OCI-LY7 (cell line): ENCODE results near the gene C10orf62. TPM values are rescaled to one million over a fixed set of nuclear protein-coding genes. Genes with fewer than 3 reads are reported as not detected.
"Not testable (repeated sequence)": the region's sequence is repeated elsewhere in the genome, so short reads cannot be mapped to it uniquely, and the experiment has no call there.

Experiments used
- BruUV-seq: library from RNA; stranded (reverse); fragments of 400-500 nt; replicated peaks from 2 replicates; lab custom pipeline; 2021; lab: Mats Ljungman, UMichigan
- CTCF ChIA-PET: fragments of 300-600 bp; sonication (Branson Sonifier 250); formaldehyde crosslinking; loops from one replicate; lab custom pipeline; 2022; ENCODE audit warnings: antibody characterized with exemption; ENCODE audit not compliant: unreplicated experiment; lab: Charles Lee
- POLR2A ChIA-PET: fragments of 300-600 bp; sonication (Branson Sonifier 250); formaldehyde crosslinking; loops from one replicate; lab custom pipeline; 2022; ENCODE audit warnings: antibody characterized with exemption; lab: Charles Lee
- DNase-seq: peaks from one replicate; pipeline ENCODE4 v3.0.0-alpha.2; 2015; ENCODE audit warnings: low spot score
- H2AFZ ChIP-seq: fragments of 200-600 bp; sonication (generic), shearing (Covaris generic); 2 replicates; pipeline ENCODE4 v1.6.1; 2014; ENCODE audit warnings: mild to moderate bottlenecking, antibody characterized with exemption, low read length, moderate library complexity
- H3K27ac ChIP-seq: fragments of 200-600 bp; sonication (generic); 2 replicates; pipeline ENCODE4 v1.5.1; 2014; ENCODE audit warnings: mixed run types, low read depth, mild to moderate bottlenecking, moderate library complexity, low read length, inconsistent platforms; ENCODE audit not compliant: poor library complexity, severe bottlenecking
- H3K36me3 ChIP-seq: fragments of 200-600 bp; sonication (generic); 2 replicates; pipeline ENCODE4 v1.6.1; 2014; ENCODE audit warnings: mild to moderate bottlenecking, antibody characterized with exemption, low read length, moderate library complexity, mixed read lengths; ENCODE audit not compliant: insufficient read depth
- H3K4me1 ChIP-seq: fragments of 200-600 bp; sonication (generic); 2 replicates; pipeline ENCODE4 v1.5.1; 2014; ENCODE audit warnings: mild to moderate bottlenecking, low read length; ENCODE audit not compliant: insufficient read depth, poor library complexity, severe bottlenecking
- H3K4me2 ChIP-seq: fragments of 200-600 bp; sonication (generic); 2 replicates; pipeline ENCODE4 v1.6.1; 2014; ENCODE audit warnings: mild to moderate bottlenecking, low read length
- H3K4me3 ChIP-seq: fragments of 200-600 bp; sonication (generic); 2 replicates; pipeline ENCODE4 v1.5.1; 2014; ENCODE audit warnings: mild to moderate bottlenecking, low read depth, low read length; ENCODE audit not compliant: poor library complexity, severe bottlenecking
- H3K79me2 ChIP-seq: fragments of 200-600 bp; sonication (generic); 2 replicates; pipeline ENCODE4 v1.6.1; 2016; ENCODE audit warnings: low read depth, mild to moderate bottlenecking, low read length, moderate library complexity, mixed read lengths; ENCODE audit not compliant: insufficient read depth
- H3K9me2 ChIP-seq: fragments of 200-600 bp; sonication (generic); 2 replicates; pipeline ENCODE4 v1.6.1; 2016; ENCODE audit warnings: mild to moderate bottlenecking, low read length, mixed read lengths; ENCODE audit not compliant: insufficient read depth
- H3K9me3 ChIP-seq: fragments of 200-600 bp; sonication (generic); 2 replicates; pipeline ENCODE4 v1.6.1; 2014; ENCODE audit warnings: mild to moderate bottlenecking, mixed run types, low read length, mixed read lengths
- H4K20me1 ChIP-seq: fragments of 200-600 bp; sonication (generic); 2 replicates; pipeline ENCODE4 v1.6.1; 2014; ENCODE audit warnings: mild to moderate bottlenecking, antibody characterized with exemption, low read length, moderate library complexity, mixed read lengths; ENCODE audit not compliant: insufficient read depth
- EZH2phosphoT487 ChIP-seq: fragments of 200-600 bp; sonication (generic); IDR thresholded peaks from 2 replicates; pipeline ENCODE4 v1.6.1; 2018; ENCODE audit warnings: low read depth, borderline replicate concordance, mild to moderate bottlenecking, mixed run types, antibody characterized with exemption, low read length, moderate library complexity, mixed read lengths
- intact Hi-C: fragments of 100-400 bp; cut with micrococcal nuclease; formaldehyde crosslinking; loops from one replicate; pipeline ENCODE4 v1.10.0; 2022; ENCODE audit not compliant: unreplicated experiment
- total RNA-seq, 2 experiments: library from RNA; depleted of rRNA in 1 of 2; stranded (reverse); fragments of >200 nt in 1 of 2; shearing (Covaris generic) in 1 of 2; gene quantifications; 2 replicates each; pipeline ENCODE4 v1.2.3, GENCODE V29; 2014 to 2022
- TF ChIP-seq, protein P1 (sequence below): fragments of 200-600 bp; sonication (generic); conservative IDR thresholded peaks from 2 replicates; pipeline ENCODE4 v1.5.1; 2014; ENCODE audit warnings: mild to moderate bottlenecking, antibody characterized with exemption, low read length, moderate library complexity, mixed read lengths

The C10orf62 gene
- total RNA-seq, 2 experiments from 2014 or later, result not detected

GRCh38 chr10:97561386-97562077 is 28.0 kb upstream of the C10orf62 start:
- H3K4me3 ChIP-seq, POLR2A ChIA-PET, H3K4me2 ChIP-seq, DNase-seq, H3K79me2 ChIP-seq, H3K27ac ChIP-seq, CTCF ChIA-PET, H4K20me1 ChIP-seq, H3K4me1 ChIP-seq, H2AFZ ChIP-seq, BruUV-seq, intact Hi-C loops, H3K36me3 ChIP-seq, H3K9me2 ChIP-seq, H3K9me3 ChIP-seq: not testable (repeated sequence)

- H3K9me2 ChIP-seq, POLR2A ChIA-PET, CTCF ChIA-PET, H3K79me2 ChIP-seq, H3K36me3 ChIP-seq, DNase-seq, H3K4me2 ChIP-seq, BruUV-seq, H2AFZ ChIP-seq, H3K4me3 ChIP-seq, H4K20me1 ChIP-seq, intact Hi-C loops, H3K4me1 ChIP-seq, H3K27ac ChIP-seq, H3K9me3 ChIP-seq: not testable (repeated sequence)
Measured at GRCh38 chr10:97562329-97562728, 27.2 kb upstream of the C10orf62 start.

DNA sequence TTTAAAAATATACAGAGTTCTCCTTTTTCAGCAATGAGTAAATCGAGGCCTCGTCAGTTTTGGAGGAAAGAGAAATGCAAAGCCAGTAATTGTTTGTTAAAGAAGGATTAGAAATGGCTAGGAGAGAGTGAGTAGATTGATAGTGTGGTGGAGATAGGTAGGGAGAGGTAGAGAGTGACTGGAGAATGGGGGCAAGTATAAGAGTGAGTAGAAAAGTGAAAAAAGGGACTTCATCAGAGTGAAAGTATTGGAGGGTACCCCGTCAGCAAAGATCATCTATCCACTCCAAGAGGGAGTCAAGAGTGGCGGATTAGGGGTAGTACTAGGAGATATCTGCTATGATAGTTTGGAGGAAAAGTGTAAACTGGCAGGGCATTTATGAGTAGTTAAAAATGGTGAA is 26.2 kb upstream of the C10orf62 start:
- H3K4me3 ChIP-seq, result no peak overlapping the region
- no peak overlapping the region for H2AFZ ChIP-seq
- no TSS peak for BruUV-seq
- CTCF ChIA-PET, result no interaction called here
- H3K4me1 ChIP-seq, result no peaks in the 10 kb centered on the region
- H3K9me2 ChIP-seq, result no peaks in the 10 kb centered on the region
- no peak overlapping the region for H3K4me2 ChIP-seq
- H4K20me1 ChIP-seq, result no peaks in the 10 kb centered on the region
- no peaks in the 10 kb centered on the region for H3K79me2 ChIP-seq
- H3K27ac ChIP-seq, result no peak overlapping the region
- TF ChIP-seq EZH2phosphoT487, result no peak
- TF ChIP-seq, protein P1, sequence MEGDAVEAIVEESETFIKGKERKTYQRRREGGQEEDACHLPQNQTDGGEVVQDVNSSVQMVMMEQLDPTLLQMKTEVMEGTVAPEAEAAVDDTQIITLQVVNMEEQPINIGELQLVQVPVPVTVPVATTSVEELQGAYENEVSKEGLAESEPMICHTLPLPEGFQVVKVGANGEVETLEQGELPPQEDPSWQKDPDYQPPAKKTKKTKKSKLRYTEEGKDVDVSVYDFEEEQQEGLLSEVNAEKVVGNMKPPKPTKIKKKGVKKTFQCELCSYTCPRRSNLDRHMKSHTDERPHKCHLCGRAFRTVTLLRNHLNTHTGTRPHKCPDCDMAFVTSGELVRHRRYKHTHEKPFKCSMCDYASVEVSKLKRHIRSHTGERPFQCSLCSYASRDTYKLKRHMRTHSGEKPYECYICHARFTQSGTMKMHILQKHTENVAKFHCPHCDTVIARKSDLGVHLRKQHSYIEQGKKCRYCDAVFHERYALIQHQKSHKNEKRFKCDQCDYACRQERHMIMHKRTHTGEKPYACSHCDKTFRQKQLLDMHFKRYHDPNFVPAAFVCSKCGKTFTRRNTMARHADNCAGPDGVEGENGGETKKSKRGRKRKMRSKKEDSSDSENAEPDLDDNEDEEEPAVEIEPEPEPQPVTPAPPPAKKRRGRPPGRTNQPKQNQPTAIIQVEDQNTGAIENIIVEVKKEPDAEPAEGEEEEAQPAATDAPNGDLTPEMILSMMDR, result no peak
- 0 out of 2 replicates have a peak, but pooled peaks cover 4% of the 10 kb centered on the region for H3K9me3 ChIP-seq
- H3K36me3 ChIP-seq, result no peaks in the 10 kb centered on the region
- intact Hi-C loops, result no loop called here
- no peak for DNase-seq
- POLR2A ChIA-PET, result no interaction called here
